Trophoblast cell (in vitro differentiated cells and primary cell): ENCODE results near the gene ANKRD37.
"Not testable (repeated sequence)": the region's sequence is repeated elsewhere in the genome, so short reads cannot be mapped to it uniquely, and the experiment has no call there.

Experiments used
- DNase-seq, 2 donors: peaks; one replicate each; pipeline ENCODE4 v3.0.0-alpha.2; 2016
- H2AFZ ChIP-seq: 2 replicates; pipeline ENCODE4 v1.6.1; 2013; ENCODE audit warnings: low read length, moderate library complexity, mild to moderate bottlenecking; ENCODE audit not compliant: insufficient read depth, poor library complexity
- H2AK5ac ChIP-seq: 2 replicates; pipeline ENCODE4 v1.6.1; 2013; ENCODE audit warnings: mild to moderate bottlenecking, low read length
- H2BK120ac ChIP-seq: 2 replicates; pipeline ENCODE4 v1.6.1; 2013; ENCODE audit warnings: low read length, mild to moderate bottlenecking, moderate library complexity; ENCODE audit not compliant: insufficient read depth, poor library complexity
- H2BK12ac ChIP-seq: 2 replicates; pipeline ENCODE4 v1.6.1; 2013; ENCODE audit warnings: mild to moderate bottlenecking, low read length, moderate library complexity
- H2BK5ac ChIP-seq: 2 replicates; pipeline ENCODE4 v1.6.1; 2013; ENCODE audit warnings: low read length, low read depth, moderate library complexity, mild to moderate bottlenecking; ENCODE audit not compliant: poor library complexity
- H3K14ac ChIP-seq: 2 replicates; pipeline ENCODE4 v1.6.1; 2013; ENCODE audit warnings: mild to moderate bottlenecking, low read length
- H3K18ac ChIP-seq: 2 replicates; pipeline ENCODE4 v1.6.1; 2013; ENCODE audit warnings: mild to moderate bottlenecking, low read length
- H3K23ac ChIP-seq: 2 replicates; pipeline ENCODE4 v1.6.1; 2013; ENCODE audit warnings: low read length
- H3K27ac ChIP-seq: 2 replicates; pipeline ENCODE4 v1.5.1; 2013; ENCODE audit warnings: low read depth, mild to moderate bottlenecking, inconsistent platforms, low read length, moderate library complexity
- H3K27me3 ChIP-seq: 2 replicates; pipeline ENCODE4 v1.6.1; 2013; ENCODE audit warnings: inconsistent platforms, mild to moderate bottlenecking, low read length, moderate library complexity; ENCODE audit not compliant: insufficient read depth
- H3K36me3 ChIP-seq, 2 experiments: 1 replicate in 1 of 2; 2 replicates in 1 of 2; pipeline ENCODE4 v1.6.1; 2013; ENCODE audit warnings: low read length in 2 of 2, mild to moderate bottlenecking in 2 of 2, moderate library complexity in 1 of 2; ENCODE audit not compliant: insufficient read depth in 2 of 2, control insufficient read depth in 1 of 2
- H3K4ac ChIP-seq: 2 replicates; pipeline ENCODE4 v1.6.1; 2013; ENCODE audit warnings: low read depth, mild to moderate bottlenecking, low read length, moderate library complexity
- H3K4me1 ChIP-seq, 2 experiments: 1 replicate in 1 of 2; 2 replicates in 1 of 2; pipeline ENCODE4 v1.6.1; 2013; ENCODE audit warnings: low read length in 2 of 2, mild to moderate bottlenecking in 2 of 2, moderate library complexity in 1 of 2; ENCODE audit not compliant: insufficient read depth in 2 of 2, control insufficient read depth in 1 of 2
- H3K4me2 ChIP-seq: 2 replicates; pipeline ENCODE4 v1.6.1; 2013; ENCODE audit warnings: inconsistent platforms, mild to moderate bottlenecking, low read length, moderate library complexity
- H3K4me3 ChIP-seq: 2 replicates; pipeline ENCODE4 v1.5.1; 2013; ENCODE audit warnings: mild to moderate bottlenecking, low read depth, low read length, inconsistent platforms
- H3K79me1 ChIP-seq: one replicate; pipeline ENCODE4 v1.6.1; 2013; ENCODE audit warnings: low read length
- H3K79me2 ChIP-seq: 2 replicates; pipeline ENCODE4 v1.6.1; 2013; ENCODE audit warnings: low read length, mild to moderate bottlenecking; ENCODE audit not compliant: control insufficient read depth, insufficient read depth, poor library complexity
- H3K9ac ChIP-seq: 2 replicates; pipeline ENCODE4 v1.6.1; 2013; ENCODE audit warnings: mild to moderate bottlenecking, low read length
- H3K9me3 ChIP-seq: 2 replicates; pipeline ENCODE4 v1.6.1; 2013; ENCODE audit warnings: low read depth, mild to moderate bottlenecking, control low read depth, inconsistent platforms, low read length; ENCODE audit not compliant: insufficient read depth
- H4K12ac ChIP-seq: 2 replicates; pipeline ENCODE4 v1.6.1; 2013; ENCODE audit warnings: low read depth, mild to moderate bottlenecking, low read length, moderate library complexity
- H4K8ac ChIP-seq: 2 replicates; pipeline ENCODE4 v1.6.1; 2013; ENCODE audit warnings: low read depth, mild to moderate bottlenecking, low read length, moderate library complexity
- H4K91ac ChIP-seq: one replicate; pipeline ENCODE4 v1.6.1; 2013; ENCODE audit warnings: low read depth, mild to moderate bottlenecking, low read length, moderate library complexity
- WGBS: extraction: QIAGEN DNeasy Blood & Tissue Kit; methylation state at CpG from one replicate; pipeline ENCODE4 v1.1.7; 2013; ENCODE audit warnings: missing lambda C conversion rate; ENCODE audit not compliant: insufficient read length, insufficient coverage; ENCODE audit errors: extremely low coverage; 5-methylcytosine and 5-hydroxymethylcytosine counted together

The ANKRD37 gene

DNA sequence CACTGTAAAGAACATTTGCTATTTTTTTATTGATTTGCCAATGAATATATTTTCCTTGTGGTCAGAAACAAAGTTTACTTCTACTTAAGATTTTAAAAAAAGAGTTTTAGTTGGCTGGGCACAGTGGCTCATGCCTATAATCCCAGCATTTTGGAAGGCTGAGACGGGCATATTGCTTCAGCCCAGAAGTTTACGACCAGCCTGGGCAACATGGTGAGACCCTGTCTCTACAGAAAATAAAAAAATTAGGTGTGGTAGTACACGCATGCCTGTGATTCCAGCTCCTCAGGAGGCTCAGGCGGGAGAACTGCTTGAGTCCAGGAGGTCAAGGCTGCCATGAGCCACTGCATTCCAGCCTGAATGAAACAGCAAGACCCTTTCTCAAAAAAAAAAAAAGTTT, 37.7 kb upstream of the ANKRD37 start:
- no peak overlapping the region for H4K91ac ChIP-seq
- H2AK5ac ChIP-seq: no peak overlapping the region
- no peak overlapping the region for H3K14ac ChIP-seq
- H4K8ac ChIP-seq: no peak overlapping the region
- no peak overlapping the region for H4K12ac ChIP-seq
- no peak overlapping the region for H3K18ac ChIP-seq
- no peak overlapping the region for H3K27ac ChIP-seq
- no peak overlapping the region for H3K9ac ChIP-seq
- no peak overlapping the region for H2BK120ac ChIP-seq
- no peaks in the 10 kb centered on the region for H3K79me1 ChIP-seq
- H3K27me3 ChIP-seq: no peaks in the 10 kb centered on the region
- no peak overlapping the region for H3K23ac ChIP-seq
- H3K4me2 ChIP-seq: no peak overlapping the region
- H3K4ac ChIP-seq: no peak overlapping the region
- no CpG with 5 or more reads among the region's 4 CpGs for WGBS
- DNase-seq: peak in 1 of 2 donors; percentile 33
- H2AFZ ChIP-seq: no peak overlapping the region
- H2BK5ac ChIP-seq: no peak overlapping the region
- peaks cover 2 to 3% of the 10 kb centered on the region in 2 experiments for H3K36me3 ChIP-seq
- no peaks in the 10 kb centered on the region for H3K79me2 ChIP-seq
- H2BK12ac ChIP-seq: no peak overlapping the region
- no peaks in the 10 kb centered on the region for H3K9me3 ChIP-seq
- H3K4me3 ChIP-seq: no peak overlapping the region
- H3K4me1 ChIP-seq: peaks cover 0 to 5% of the 10 kb centered on the region in 2 experiments

DNA sequence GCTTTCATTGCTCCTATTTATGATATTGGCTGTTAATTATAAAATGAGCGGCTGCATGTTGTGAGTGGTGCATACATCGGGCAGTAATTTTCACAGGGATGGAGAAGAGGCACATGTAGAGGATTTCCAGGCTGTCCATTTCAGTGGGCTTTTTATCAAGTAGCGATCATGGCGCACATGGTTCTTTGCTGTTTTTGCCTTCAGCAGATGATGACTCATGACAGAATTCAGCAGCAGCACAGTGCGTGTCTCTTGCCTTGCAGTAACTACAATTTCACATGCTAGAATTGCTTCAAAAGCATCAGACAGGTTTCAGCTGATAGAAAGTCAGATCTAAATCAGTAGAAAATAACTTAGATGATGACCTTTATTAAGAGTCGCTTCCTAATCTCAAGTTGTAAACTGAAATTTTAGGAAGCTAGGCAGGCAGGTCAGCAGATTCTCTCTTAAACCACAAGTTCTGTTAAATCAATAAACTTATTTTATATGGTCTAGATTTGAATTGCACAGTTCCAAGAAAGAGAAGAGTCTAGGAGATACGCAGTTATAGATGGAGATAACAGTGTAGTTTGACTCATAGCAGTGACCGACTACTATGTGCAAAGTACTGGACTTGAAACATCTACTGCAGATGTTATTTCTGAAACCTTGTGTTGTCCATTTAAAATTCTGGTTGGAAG, 36.7 kb upstream of the ANKRD37 start:
- Histone ChIP-seq H3K14ac (no peak overlapping the region), H3K79me2 (no peaks in the 10 kb centered on the region), H3K4ac (no peak overlapping the region), H4K12ac (no peak overlapping the region), H3K9ac (no peak overlapping the region), H3K36me3 (peaks cover 1 to 2% of the 10 kb centered on the region in 2 experiments), H2BK5ac (no peak overlapping the region), H3K4me2 (no peak overlapping the region), H3K23ac (no peak overlapping the region), H3K27me3 (no peaks in the 10 kb centered on the region), H2BK12ac (no peak overlapping the region), H3K9me3 (no peaks in the 10 kb centered on the region), H3K79me1 (no peaks in the 10 kb centered on the region), H3K18ac (no peak overlapping the region), H3K27ac (no peak overlapping the region), H4K91ac (no peak overlapping the region), H3K4me3 (no peak overlapping the region), H3K4me1 (peaks cover 0 to 5% of the 10 kb centered on the region in 2 experiments), H2BK120ac (no peak overlapping the region), H2AFZ (no peak overlapping the region), H2AK5ac (no peak overlapping the region), H4K8ac (no peak overlapping the region)
- DNase-seq: peak; percentile 27 to 67
- WGBS: no CpG with 5 or more reads among the region's 8 CpGs

DNA sequence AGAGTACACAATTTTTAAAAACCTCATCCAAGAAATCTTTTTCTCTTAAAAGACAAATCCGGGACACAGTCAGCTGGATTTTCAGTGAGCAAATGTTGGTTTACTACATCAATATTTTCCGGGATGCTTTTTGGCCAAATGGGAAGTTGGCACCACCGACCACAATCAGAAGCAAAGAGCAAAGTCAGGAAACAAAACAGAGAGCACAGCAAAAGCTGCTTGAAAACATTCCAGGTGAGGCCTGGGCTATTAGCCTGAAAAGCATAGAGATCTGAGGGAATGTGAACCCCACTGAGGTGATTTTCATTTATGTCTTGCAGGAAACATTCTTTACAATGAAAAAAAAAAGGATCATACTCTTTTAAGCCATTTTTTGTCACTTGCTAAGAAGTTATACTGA, 34.8 kb upstream of the ANKRD37 start:
- Histone ChIP-seq H2AK5ac (no peak overlapping the region), H3K79me2 (no peaks in the 10 kb centered on the region), H3K79me1 (no peaks in the 10 kb centered on the region), H3K27me3 (no peaks in the 10 kb centered on the region), H3K36me3 (peaks cover 2 to 4% of the 10 kb centered on the region in 2 experiments), H2BK120ac (no peak overlapping the region), H4K8ac (no peak overlapping the region), H3K4ac (no peak overlapping the region), H3K23ac (no peak overlapping the region), H2BK5ac (no peak overlapping the region), H4K91ac (no peak overlapping the region), H3K9ac (no peak overlapping the region), H3K4me3 (no peak overlapping the region), H2BK12ac (no peak overlapping the region), H3K18ac (no peak overlapping the region), H3K4me1 (peaks cover 0 to 5% of the 10 kb centered on the region in 2 experiments), H3K9me3 (no peaks in the 10 kb centered on the region), H3K27ac (no peak overlapping the region), H2AFZ (no peak overlapping the region), H3K4me2 (no peak overlapping the region), H3K14ac (no peak overlapping the region), H4K12ac (no peak overlapping the region)
- DNase-seq: no peak
- WGBS: no CpG with 5 or more reads among the region's 3 CpGs

DNA sequence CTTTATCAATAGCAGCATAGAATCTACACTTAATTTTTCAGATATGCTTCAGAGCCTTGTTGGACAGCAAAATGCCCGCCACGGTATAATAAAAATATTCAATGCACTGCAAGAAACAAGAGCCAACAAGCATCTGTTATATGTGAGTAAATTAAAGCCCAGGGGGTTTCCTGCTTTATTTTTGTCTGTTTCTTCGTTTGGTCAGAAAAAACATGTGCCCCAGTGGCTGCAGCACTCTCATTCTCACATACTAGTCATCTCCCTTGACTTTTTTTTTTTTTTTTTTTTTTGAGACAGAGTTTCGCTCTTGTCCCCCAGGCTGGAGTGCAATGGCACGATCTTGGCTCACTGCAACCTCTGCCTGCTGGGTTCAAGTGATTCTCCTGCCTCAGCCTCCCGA, 34.1 kb upstream of the ANKRD37 start:
- no CpG with 5 or more reads among the region's 6 CpGs for WGBS
- not testable (repeated sequence) for H4K91ac ChIP-seq

More for the DNA sequence above, 34.1 kb upstream of the ANKRD37 start:
- not testable (repeated sequence) for H3K4ac ChIP-seq, H4K12ac ChIP-seq, H3K14ac ChIP-seq, H3K4me3 ChIP-seq, H3K27me3 ChIP-seq, H3K4me2 ChIP-seq, H3K9ac ChIP-seq, H4K8ac ChIP-seq, H3K79me2 ChIP-seq, H3K18ac ChIP-seq, H3K4me1 ChIP-seq, H3K79me1 ChIP-seq, H3K27ac ChIP-seq, H2BK120ac ChIP-seq, H2BK12ac ChIP-seq, H3K23ac ChIP-seq, DNase-seq, H3K36me3 ChIP-seq, H2AK5ac ChIP-seq, H3K9me3 ChIP-seq, H2BK5ac ChIP-seq, H2AFZ ChIP-seq
